ENCODE results near the gene POGZ.
"Not testable (repeated sequence)": the region's sequence is repeated elsewhere in the genome, so short reads cannot be mapped to it uniquely, and the experiment has no call there.

Gene POGZ

DNA sequence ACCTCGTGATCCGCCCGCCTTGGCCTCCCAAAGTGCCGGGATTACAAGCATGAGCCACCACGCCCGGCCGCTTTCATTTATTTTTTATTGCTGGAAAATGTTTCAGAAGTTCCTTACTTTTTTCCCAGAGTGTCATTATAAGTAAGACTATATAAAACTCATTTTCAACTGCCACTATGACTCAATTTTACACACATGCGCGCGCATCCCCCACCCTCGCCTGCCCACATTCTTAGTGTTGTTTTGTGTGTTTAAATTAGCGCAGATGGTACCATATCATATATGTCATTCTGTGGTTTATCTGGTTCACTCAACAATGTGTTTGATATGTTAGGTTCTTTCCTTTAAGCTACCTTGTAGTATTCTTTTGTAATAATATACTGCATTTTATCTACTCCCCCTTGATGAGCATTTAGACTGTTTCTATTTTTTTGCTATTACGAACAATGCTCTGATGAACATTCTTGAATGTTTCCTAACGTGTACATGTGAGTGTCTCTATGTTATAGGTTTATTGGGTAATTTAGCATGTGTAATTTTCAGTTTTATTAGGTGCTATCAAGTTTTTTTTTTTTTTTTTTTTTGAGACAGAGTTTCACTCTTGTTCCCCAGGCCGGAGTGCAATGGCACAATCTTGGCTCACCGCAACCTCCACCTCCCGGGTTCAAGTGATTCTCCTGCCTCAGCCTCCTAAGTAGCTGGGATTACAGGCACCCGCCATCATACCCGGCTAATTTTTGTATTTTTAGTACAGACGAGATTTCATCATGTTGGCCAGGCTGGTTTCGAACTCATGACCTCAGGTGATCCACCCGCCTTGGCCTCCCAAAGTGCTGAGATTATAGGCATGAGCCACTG lies 68.8 kb downstream of the POGZ start:
- H3K9me3 ChIP-seq (ENCODE audit: control insufficient read depth, low read length); H2AFZ ChIP-seq (ENCODE audit: low read depth, low read length); H3K36me3 ChIP-seq (ENCODE audit: control insufficient read depth in 1 of 2, insufficient read depth in 2 of 2, low read depth in 1 of 2, low read length in 2 of 2); H3K27me3 ChIP-seq (ENCODE audit: control insufficient read depth in 1 of 2, insufficient read depth in 1 of 2, low read length in 2 of 2); H3K4ac ChIP-seq (ENCODE audit: low read depth in 1 of 2, low read length in 2 of 2); H3K4me3 ChIP-seq (ENCODE audit: insufficient read depth in 1 of 2, low read depth in 1 of 2, low read length in 2 of 2); H3K14ac ChIP-seq (ENCODE audit: low read length in 2 of 2); H3K9ac ChIP-seq (ENCODE audit: low read length); H2BK120ac ChIP-seq (ENCODE audit: low read depth, low read length); H2BK5ac ChIP-seq (ENCODE audit: low read depth, low read length, poor library complexity, severe bottlenecking); H2BK12ac ChIP-seq (ENCODE audit: low read length in 2 of 2); H3K79me1 ChIP-seq (replicated peaks; ENCODE audit: low read length, poor library complexity, severe bottlenecking); H3K27ac ChIP-seq (ENCODE audit: low read length, poor library complexity, severe bottlenecking); H3K4me2 ChIP-seq (ENCODE audit: low read length, poor library complexity, severe bottlenecking); H2BK15ac ChIP-seq (ENCODE audit: low read depth, poor library complexity, severe bottlenecking); H3K23ac ChIP-seq (ENCODE audit: low read length in 2 of 2); H3K4me1 ChIP-seq (ENCODE audit: control insufficient read depth, insufficient read depth, low read depth, low read length); H4K8ac ChIP-seq (ENCODE audit: low read length); H4K91ac ChIP-seq (ENCODE audit: low read length); H3K18ac ChIP-seq (ENCODE audit: low read depth in 1 of 2, low read length in 2 of 2); H2AK5ac ChIP-seq (ENCODE audit: low read length, severe bottlenecking); DNase-seq: not testable (repeated sequence)
- 94% methylated on average over 10 of the region's 22 CpGs for WGBS

- Histone ChIP-seq H3K14ac (ENCODE audit: low read length in 2 of 2) (no peak overlapping the region), H4K8ac (ENCODE audit: low read length) (no peak overlapping the region), H3K27ac (ENCODE audit: low read length, poor library complexity, severe bottlenecking) (no peak overlapping the region), H3K23ac (ENCODE audit: low read length in 2 of 2) (no peak overlapping the region), H3K36me3 (ENCODE audit: control insufficient read depth in 1 of 2, insufficient read depth in 2 of 2, low read depth in 1 of 2, low read length in 2 of 2) (no peaks in the 10 kb centered on the region), H2BK12ac (ENCODE audit: low read length in 2 of 2) (no peak overlapping the region), H3K4me3 (ENCODE audit: insufficient read depth in 1 of 2, low read depth in 1 of 2, low read length in 2 of 2) (no peak overlapping the region), H2AK5ac (ENCODE audit: low read length, severe bottlenecking) (no peak overlapping the region), H3K4ac (ENCODE audit: low read depth in 1 of 2, low read length in 2 of 2) (no peak overlapping the region), H3K18ac (ENCODE audit: low read depth in 1 of 2, low read length in 2 of 2) (no peak overlapping the region), H2BK5ac (ENCODE audit: low read depth, low read length, poor library complexity, severe bottlenecking) (no peak overlapping the region), H4K91ac (ENCODE audit: low read length) (no peak overlapping the region), H3K9ac (ENCODE audit: low read length) (no peak overlapping the region), H2BK15ac (ENCODE audit: low read depth, poor library complexity, severe bottlenecking) (no peak overlapping the region), H3K27me3 (ENCODE audit: control insufficient read depth in 1 of 2, insufficient read depth in 1 of 2, low read length in 2 of 2) (peaks cover 0 to 5% of the 10 kb centered on the region in 2 experiments), H2BK120ac (ENCODE audit: low read depth, low read length) (no peak overlapping the region), H3K4me1 (ENCODE audit: control insufficient read depth, insufficient read depth, low read depth, low read length) (no peaks in the 10 kb centered on the region), H3K79me1 (replicated peaks; ENCODE audit: low read length, poor library complexity, severe bottlenecking) (no peaks in the 10 kb centered on the region), H2AFZ (ENCODE audit: low read depth, low read length) (no peak overlapping the region), H3K9me3 (ENCODE audit: control insufficient read depth, low read length) (no peaks in the 10 kb centered on the region), H3K4me2 (ENCODE audit: low read length, poor library complexity, severe bottlenecking) (no peak overlapping the region)
- no peak for DNase-seq
- WGBS, result 75% methylated on average over 1 of the region's 2 CpGs
Observed at GRCh38 chr1:151386002-151386401, 73.3 kb downstream of the POGZ start.

GRCh38 chr1:151384584-151384983 lies 74.7 kb downstream of the POGZ start:
- Histone ChIP-seq H2AK5ac (ENCODE audit: low read length, severe bottlenecking) (no peak overlapping the region), H3K4me1 (ENCODE audit: control insufficient read depth, insufficient read depth, low read depth, low read length) (no peaks in the 10 kb centered on the region), H3K14ac (ENCODE audit: low read length in 2 of 2) (no peak overlapping the region), H3K36me3 (ENCODE audit: control insufficient read depth in 1 of 2, insufficient read depth in 2 of 2, low read depth in 1 of 2, low read length in 2 of 2) (no peaks in the 10 kb centered on the region), H3K27me3 (ENCODE audit: control insufficient read depth in 1 of 2, insufficient read depth in 1 of 2, low read length in 2 of 2) (peaks cover 0 to 5% of the 10 kb centered on the region in 2 experiments), H3K4me3 (ENCODE audit: insufficient read depth in 1 of 2, low read depth in 1 of 2, low read length in 2 of 2) (no peak overlapping the region), H3K79me1 (replicated peaks; ENCODE audit: low read length, poor library complexity, severe bottlenecking) (no peaks in the 10 kb centered on the region), H3K4me2 (ENCODE audit: low read length, poor library complexity, severe bottlenecking) (no peak overlapping the region), H2BK120ac (ENCODE audit: low read depth, low read length) (no peak overlapping the region), H3K4ac (ENCODE audit: low read depth in 1 of 2, low read length in 2 of 2) (no peak overlapping the region), H2BK5ac (ENCODE audit: low read depth, low read length, poor library complexity, severe bottlenecking) (no peak overlapping the region), H3K9me3 (ENCODE audit: control insufficient read depth, low read length) (no peaks in the 10 kb centered on the region), H2BK15ac (ENCODE audit: low read depth, poor library complexity, severe bottlenecking) (no peak overlapping the region), H4K91ac (ENCODE audit: low read length) (no peak overlapping the region), H3K23ac (ENCODE audit: low read length in 2 of 2) (no peak overlapping the region), H2AFZ (ENCODE audit: low read depth, low read length) (no peak overlapping the region), H2BK12ac (ENCODE audit: low read length in 2 of 2) (no peak overlapping the region), H3K18ac (ENCODE audit: low read depth in 1 of 2, low read length in 2 of 2) (no peak overlapping the region), H4K8ac (ENCODE audit: low read length) (no peak overlapping the region), H3K27ac (ENCODE audit: low read length, poor library complexity, severe bottlenecking) (no peak overlapping the region), H3K9ac (ENCODE audit: low read length) (no peak overlapping the region)
- DNase-seq, result no peak
- WGBS, result 83% methylated on average over 2 of the region's 3 CpGs

GRCh38 chr1:151377150-151377884 lies 82.0 kb downstream of the POGZ start:
- Histone ChIP-seq H3K14ac (ENCODE audit: low read length in 2 of 2) (no peak overlapping the region), H2BK15ac (ENCODE audit: low read depth, poor library complexity, severe bottlenecking) (no peak overlapping the region), H3K27ac (ENCODE audit: low read length, poor library complexity, severe bottlenecking) (no peak overlapping the region), H3K4me3 (ENCODE audit: insufficient read depth in 1 of 2, low read depth in 1 of 2, low read length in 2 of 2) (no peak overlapping the region), H2AK5ac (ENCODE audit: low read length, severe bottlenecking) (no peak overlapping the region), H3K4ac (ENCODE audit: low read depth in 1 of 2, low read length in 2 of 2) (no peak overlapping the region), H3K9me3 (ENCODE audit: control insufficient read depth, low read length) (no peaks in the 10 kb centered on the region), H4K91ac (ENCODE audit: low read length) (no peak overlapping the region), H3K4me2 (ENCODE audit: low read length, poor library complexity, severe bottlenecking) (no peak overlapping the region), H3K23ac (ENCODE audit: low read length in 2 of 2) (no peak overlapping the region), H2BK12ac (ENCODE audit: low read length in 2 of 2) (no peak overlapping the region), H4K8ac (ENCODE audit: low read length) (no peak overlapping the region), H2BK5ac (ENCODE audit: low read depth, low read length, poor library complexity, severe bottlenecking) (no peak overlapping the region), H2AFZ (ENCODE audit: low read depth, low read length) (no peak overlapping the region), H2BK120ac (ENCODE audit: low read depth, low read length) (no peak overlapping the region), H3K27me3 (ENCODE audit: control insufficient read depth in 1 of 2, insufficient read depth in 1 of 2, low read length in 2 of 2) (peaks cover 0 to 12% of the 10 kb centered on the region in 2 experiments), H3K79me1 (replicated peaks; ENCODE audit: low read length, poor library complexity, severe bottlenecking) (peaks cover 1% of the 10 kb centered on the region), H3K36me3 (ENCODE audit: control insufficient read depth in 1 of 2, insufficient read depth in 2 of 2, low read depth in 1 of 2, low read length in 2 of 2) (no peaks in the 10 kb centered on the region), H3K18ac (ENCODE audit: low read depth in 1 of 2, low read length in 2 of 2) (no peak overlapping the region), H3K4me1 (ENCODE audit: control insufficient read depth, insufficient read depth, low read depth, low read length) (peaks cover 2% of the 10 kb centered on the region), H3K9ac (ENCODE audit: low read length) (no peak overlapping the region)
- WGBS, result 74% methylated on average over 3 of the region's 3 CpGs
- no peak for DNase-seq
